Right atrium auricular region (tissue), 2 donors: ENCODE measurements around the gene TRIB2. TPM values are rescaled to one million over a fixed set of nuclear protein-coding genes. Genes with fewer than 3 reads are reported as not detected.

Experiments used
- DNase-seq: peaks from one replicate; pipeline ENCODE4 v3.0.0-alpha.2; 2019; ENCODE audit warnings: low spot score
- H3K27ac ChIP-seq, 2 donors: fragments of 200-600 bp; sonication (generic); 1 replicate in 1 of 2; 2 replicates in 1 of 2; pipeline ENCODE4 v1.5.1; 2016 to 2019
- H3K27me3 ChIP-seq, 2 donors: fragments of 200-600 bp; sonication (generic); one replicate each; pipeline versions ENCODE4 v1.5.1 to v1.6.0; 2017 to 2019
- H3K36me3 ChIP-seq: fragments of 200-600 bp; sonication (generic); one replicate; pipeline ENCODE4 v1.5.1; 2016
- H3K4me1 ChIP-seq, 2 donors: fragments of 200-600 bp; sonication (generic); one replicate each; pipeline versions ENCODE4 v1.5.1 to v1.6.0; 2017 to 2019
- H3K4me3 ChIP-seq, 2 donors: fragments of 200-600 bp; sonication (generic); 1 replicate in 1 of 2; 2 replicates in 1 of 2; pipeline ENCODE4 v1.5.1; 2017 to 2019; ENCODE audit warnings: mild to moderate bottlenecking in 1 of 2, moderate library complexity in 1 of 2
- H3K9me3 ChIP-seq, 2 donors: fragments of 200-600 bp; sonication (generic); one replicate each; pipeline ENCODE4 v1.5.1; 2019
- CTCF ChIP-seq, 2 donors: fragments of 200-600 bp; sonication (generic); IDR thresholded peaks; one replicate each; pipeline ENCODE4 v1.5.1; 2019; ENCODE audit warnings: antibody characterized with exemption in 2 of 2
- total RNA-seq, 2 donors: library from RNA; depleted of rRNA; stranded (reverse); fragments of >200 nt; gene quantifications; one replicate each; pipeline ENCODE4 v1.1.0, GENCODE V29; 2016

Gene TRIB2
- total RNA-seq, 2 donors from 2014 or later: 33.5 to 55.7 TPM

GRCh38 chr2:12727641-12728040 lies 10.9 kb downstream of the TRIB2 start:
- peak overlapping the region; percentile 31 to 38 for H3K27ac ChIP-seq
- no peak overlapping the region for H3K4me3 ChIP-seq
- DNase-seq: no peak
- no peaks in the 10 kb centered on the region for H3K9me3 ChIP-seq
- TF ChIP-seq CTCF (IDR thresholded peaks at IDR 0.05): no peak
- H3K36me3 ChIP-seq: peaks cover 84% of the 10 kb centered on the region
- peaks cover 0 to 88% of the 10 kb centered on the region in 2 donors for H3K4me1 ChIP-seq
- H3K27me3 ChIP-seq: no peaks in the 10 kb centered on the region

- DNase-seq: no peak
- Histone ChIP-seq H3K27ac (no peak overlapping the region), H3K4me3 (no peak overlapping the region), H3K9me3 (no peaks in the 10 kb centered on the region), H3K36me3 (peaks cover 79% of the 10 kb centered on the region), H3K4me1 (peaks cover 0 to 88% of the 10 kb centered on the region in 2 donors), H3K27me3 (no peaks in the 10 kb centered on the region)
- no peak for TF ChIP-seq CTCF (IDR thresholded peaks at IDR 0.05)
Measured at GRCh38 chr2:12728221-12728777, 11.6 kb downstream of the TRIB2 start.

GRCh38 chr2:12730265-12730664 lies 13.5 kb downstream of the TRIB2 start:
- no peak for TF ChIP-seq CTCF (IDR thresholded peaks at IDR 0.05)
- Histone ChIP-seq H3K27me3 (no peaks in the 10 kb centered on the region), H3K4me3 (no peak overlapping the region), H3K27ac (no peak overlapping the region), H3K9me3 (no peaks in the 10 kb centered on the region), H3K4me1 (peaks cover 0 to 88% of the 10 kb centered on the region in 2 donors), H3K36me3 (peaks cover 74% of the 10 kb centered on the region)
- no peak for DNase-seq

GRCh38 chr2:12731701-12732280 lies 15.1 kb downstream of the TRIB2 start:
- Histone ChIP-seq H3K4me1 (peaks cover 0 to 83% of the 10 kb centered on the region in 2 donors), H3K27ac (peak overlapping the region; percentile 73 to 77), H3K9me3 (no peaks in the 10 kb centered on the region), H3K27me3 (no peaks in the 10 kb centered on the region), H3K36me3 (peaks cover 63% of the 10 kb centered on the region), H3K4me3 (no peak overlapping the region)
- DNase-seq: no peak
- TF ChIP-seq CTCF (IDR thresholded peaks at IDR 0.05): no peak

GRCh38 chr2:12732651-12733050 lies 15.9 kb downstream of the TRIB2 start:
- H3K27me3 ChIP-seq: no peaks in the 10 kb centered on the region
- TF ChIP-seq CTCF (IDR thresholded peaks at IDR 0.05): no peak
- peak; percentile 73 for DNase-seq
- no peak overlapping the region for H3K4me3 ChIP-seq
- H3K36me3 ChIP-seq: peaks cover 64% of the 10 kb centered on the region
- H3K27ac ChIP-seq: peak overlapping the region; percentile 73 to 77
- peaks cover 0 to 74% of the 10 kb centered on the region in 2 donors for H3K4me1 ChIP-seq
- no peaks in the 10 kb centered on the region for H3K9me3 ChIP-seq

- Histone ChIP-seq H3K27ac (peak overlapping the region; percentile 73 to 77), H3K4me1 (peaks cover 0 to 62% of the 10 kb centered on the region in 2 donors), H3K36me3 (peaks cover 66% of the 10 kb centered on the region), H3K4me3 (no peak overlapping the region), H3K27me3 (no peaks in the 10 kb centered on the region), H3K9me3 (no peaks in the 10 kb centered on the region)
- peak; percentile 74 for DNase-seq
- TF ChIP-seq CTCF (IDR thresholded peaks at IDR 0.05): no peak
Measured at GRCh38 chr2:12733846-12734245, 17.1 kb downstream of the TRIB2 start.
